Vagina (tissue), 2 donors: ENCODE results near the gene PTPN2.

Experiments used
- CTCF ChIP-seq, 3 experiments: fragments of 450-650 bp in 2 of 3; fragments of 200-600 bp in 1 of 3; sonication (generic) in 1 of 3; IDR thresholded peaks; one replicate each; pipeline ENCODE4 v1.5.1; 2017 to 2019; ENCODE audit warnings: antibody characterized with exemption in 3 of 3, mild to moderate bottlenecking in 2 of 3, moderate library complexity in 2 of 3
- POLR2A ChIP-seq, 2 donors: fragments of 450-650 bp; IDR thresholded peaks; one replicate each; pipeline ENCODE4 v1.6.1; 2017; ENCODE audit warnings: antibody characterized with exemption in 2 of 2, mild to moderate bottlenecking in 2 of 2, moderate library complexity in 2 of 2
- POLR2AphosphoS5 ChIP-seq, 2 donors: sonication (generic); formaldehyde crosslinking; IDR thresholded peaks; one replicate each; pipeline ENCODE4 v1.9.0; 2017; ENCODE audit warnings: antibody characterized with exemption in 2 of 2, mild to moderate bottlenecking in 2 of 2, low read depth in 1 of 2; ENCODE audit not compliant: insufficient read depth in 1 of 2

DNA sequence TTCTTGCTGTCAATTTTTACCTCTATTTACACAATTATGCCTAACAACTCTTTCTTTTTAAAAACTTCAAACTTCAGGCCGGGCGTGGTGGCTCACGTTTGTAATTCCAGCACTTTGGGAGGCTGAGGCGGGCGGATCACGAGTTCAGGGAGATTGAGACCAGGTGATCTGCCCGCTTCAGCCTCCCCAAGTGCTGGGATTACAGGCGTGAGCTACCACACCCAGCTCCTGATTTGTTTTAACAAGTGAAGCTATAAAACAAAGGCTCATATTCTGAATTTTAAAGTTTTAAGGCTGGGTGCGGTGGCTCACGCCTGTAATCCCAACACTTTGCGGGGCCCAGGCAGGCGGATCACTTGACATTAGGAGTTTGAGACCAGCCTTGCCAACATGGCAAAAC is 15.5 kb downstream of the PTPN2 start:
- TF ChIP-seq CTCF (IDR thresholded peaks at IDR 0.05) (no peak), POLR2AphosphoS5 (IDR thresholded peaks at IDR 0.05; ENCODE audit: insufficient read depth in 1 of 2, low read depth in 1 of 2) (no peak), POLR2A (IDR thresholded peaks at IDR 0.05) (no peak)
